Stimulated activated CD8-positive, alpha-beta memory T cell treated with anti-CD3 and anti-CD28 coated beads, Interleukin-12 subunit alpha, Interleukin-12 subunit beta, amount 100 ng/mL, for 1 hour (primary cell): ENCODE results near the gene CSTA.

Experiments used
- DNase-seq: peaks from one replicate; pipeline ENCODE4 v3.0.0-alpha.2; 2020; ENCODE audit warnings: low read depth

CSTA gene

GRCh38 chr3:122324871-122325323 is at the start of gene CSTA:
Gene CSTA (plus strand): TSS chr3:122325248. CDS start chr3:122325293, 45 bp downstream.
- no peak for DNase-seq

- DNase-seq = no peak
Measured at GRCh38 chr3:122281891-122282290, 43.2 kb upstream of the CSTA start.

GRCh38 chr3:122283796-122284445 is 41.1 kb upstream of the CSTA start:
- DNase-seq = no peak

- DNase-seq = no peak
Measured at GRCh38 chr3:122284486-122284885, 40.6 kb upstream of the CSTA start.

GRCh38 chr3:122294359-122294758 is 30.7 kb upstream of the CSTA start:
- DNase-seq = no peak

- no peak for DNase-seq
Measured at GRCh38 chr3:122295266-122296062, 29.6 kb upstream of the CSTA start.

- no peak for DNase-seq
Measured at GRCh38 chr3:122298239-122298638, 26.8 kb upstream of the CSTA start.

GRCh38 chr3:122299215-122299614 is 25.8 kb upstream of the CSTA start:
- no peak for DNase-seq

GRCh38 chr3:122299872-122300460 is 25.1 kb upstream of the CSTA start:
- DNase-seq = no peak

GRCh38 chr3:122301063-122301462 is 24.0 kb upstream of the CSTA start:
- no peak for DNase-seq

GRCh38 chr3:122305818-122306621 is 19.0 kb upstream of the CSTA start:
- no peak for DNase-seq

- DNase-seq = no peak
Measured at GRCh38 chr3:122306622-122306953, 18.5 kb upstream of the CSTA start.

- no peak for DNase-seq
Measured at GRCh38 chr3:122307094-122307687, 17.9 kb upstream of the CSTA start.

GRCh38 chr3:122307976-122308375 is 17.1 kb upstream of the CSTA start:
- DNase-seq = no peak

GRCh38 chr3:122310361-122310760 is 14.7 kb upstream of the CSTA start:
- no peak for DNase-seq

GRCh38 chr3:122312826-122313225 is 12.2 kb upstream of the CSTA start:
- no peak for DNase-seq

- no peak for DNase-seq
Measured at GRCh38 chr3:122313281-122313680, 11.8 kb upstream of the CSTA start.

- no peak for DNase-seq
Measured at GRCh38 chr3:122314228-122314876, 10.7 kb upstream of the CSTA start.

GRCh38 chr3:122315619-122316018 is 9.4 kb upstream of the CSTA start:
- no peak for DNase-seq

GRCh38 chr3:122316368-122316767 is 8.7 kb upstream of the CSTA start:
- DNase-seq = no peak

- DNase-seq = no peak
Measured at GRCh38 chr3:122318620-122319019, 6.4 kb upstream of the CSTA start.
